HCT116 (cell line): Measurements from ENCODE around the gene GPC4. TPM values are rescaled to one million over a fixed set of nuclear protein-coding genes. Genes with fewer than 3 reads are reported as not detected.

ENCODE experiments used
- ATAC-seq: fragments of 200-7000 bp; cut with Tn5 transposase; 2 replicates; pipeline ENCODE4 v1.9.1; 2020; ENCODE audit warnings: mild to moderate bottlenecking, moderate library complexity
- BruUV-seq: library from RNA; stranded (reverse); fragments of 400-500 nt; replicated peaks from 2 replicates; lab custom pipeline; 2021; lab: Mats Ljungman, UMichigan
- CTCF ChIA-PET: fragments of 300-600 bp; sonication (Branson Sonifier 250); formaldehyde crosslinking; loops from one replicate; lab custom pipeline; 2021; ENCODE audit warnings: antibody characterized with exemption; lab: Charles Lee
- POLR2A ChIA-PET: fragments of 300-600, 350-600 bp; sonication (Branson Sonifier 250); formaldehyde crosslinking; loops from one replicate; lab custom pipeline; 2021; ENCODE audit warnings: antibody characterized with exemption; lab: Charles Lee
- RAD21 ChIA-PET, 2 experiments: fragments of 300-600 bp; sonication (Branson Sonifier 250); formaldehyde crosslinking; loops; one replicate each; lab custom pipeline; 2023; ENCODE audit warnings: low total read pairs in 2 of 2; ENCODE audit not compliant: uncharacterized antibody in 2 of 2, unreplicated experiment in 2 of 2, low non-redundant PET in 1 of 2; lab: Charles Lee
- DNase-seq: peaks from one replicate; pipeline ENCODE4 v3.0.0-alpha.2; 2010; ENCODE audit warnings: low read depth, low spot score
- H2AFZ ChIP-seq: fragments of 200-600 bp; shearing (Covaris generic), sonication (generic); 2 replicates; pipeline ENCODE4 v1.6.1; 2017; ENCODE audit warnings: low read depth, mixed run types, mixed read lengths, antibody characterized with exemption, low read length; ENCODE audit not compliant: poor library complexity, severe bottlenecking
- H3K27ac ChIP-seq: 2 replicates; pipeline ENCODE4 v1.5.1; 2012; ENCODE audit warnings: low read depth, low read length
- H3K27me3 ChIP-seq: fragments of 200-600 bp; sonication (generic); 2 replicates; pipeline ENCODE4 v1.6.1; 2016; ENCODE audit warnings: mixed run types, low read length, mixed read lengths; ENCODE audit not compliant: insufficient read depth
- H3K36me3 ChIP-seq, 2 experiments: fragments of 200-500 bp in 1 of 2; fragments of 200-600 bp in 1 of 2; sonication (Bioruptor generic) in 1 of 2; sonication (generic) in 1 of 2; 2 replicates each; pipeline versions ENCODE4 v1.5.1 to v1.6.1; 2014 to 2016; ENCODE audit warnings: low read length in 2 of 2, inconsistent platforms in 1 of 2, mixed read lengths in 1 of 2, mixed run types in 1 of 2; ENCODE audit not compliant: insufficient read depth in 2 of 2, control insufficient read depth in 1 of 2
- H3K4me1 ChIP-seq, 2 experiments: fragments of 200-600 bp in 1 of 2; sonication (generic) in 1 of 2; 2 replicates each; pipeline versions ENCODE4 v1.5.1 to v1.6.1; 2012 to 2017; ENCODE audit warnings: low read length in 2 of 2, inconsistent platforms in 1 of 2, mild to moderate bottlenecking in 1 of 2, mixed read lengths in 1 of 2, mixed run types in 1 of 2, moderate library complexity in 1 of 2; ENCODE audit not compliant: insufficient read depth in 2 of 2, control insufficient read depth in 1 of 2
- H3K4me2 ChIP-seq: fragments of 200-600 bp; sonication (generic); 2 replicates; pipeline ENCODE4 v1.6.1; 2017; ENCODE audit warnings: mixed run types, low read length, mixed read lengths
- H3K4me3 ChIP-seq, 2 experiments: fragments of 200-600 bp in 1 of 2; sonication (generic) in 1 of 2; replicated peaks in 1 of 2; 2 replicates each; pipeline ENCODE4 v1.5.1; 2011 to 2016; ENCODE audit warnings: low read length in 2 of 2, control low read depth in 1 of 2, low read depth in 1 of 2, mild to moderate bottlenecking in 1 of 2, mixed read lengths in 1 of 2, mixed run types in 1 of 2
- H3K79me2 ChIP-seq: fragments of 200-600 bp; sonication (generic); 2 replicates; pipeline ENCODE4 v1.6.1; 2017; ENCODE audit warnings: mild to moderate bottlenecking, mixed run types, low read length, moderate library complexity, mixed read lengths; ENCODE audit not compliant: insufficient read depth
- H3K9ac ChIP-seq: fragments of 200-600 bp; sonication (generic); 2 replicates; pipeline ENCODE4 v1.6.1; 2016; ENCODE audit warnings: low read length, mixed read lengths
- H3K9me2 ChIP-seq: fragments of 200-600 bp; sonication (generic), shearing (Covaris generic); 2 replicates; pipeline ENCODE4 v1.6.1; 2017; ENCODE audit warnings: mixed run types, mild to moderate bottlenecking, moderate library complexity; ENCODE audit not compliant: insufficient read depth
- H3K9me3 ChIP-seq, 2 experiments: fragments of 200-500 bp in 1 of 2; fragments of 200-600 bp in 1 of 2; sonication (Bioruptor generic) in 1 of 2; sonication (generic) in 1 of 2; 2 replicates each; pipeline ENCODE4 v1.6.1; 2014 to 2017; ENCODE audit warnings: low read length in 2 of 2, mixed read lengths in 2 of 2, inconsistent platforms in 1 of 2, low read depth in 1 of 2, mild to moderate bottlenecking in 1 of 2, mixed run types in 1 of 2, moderate library complexity in 1 of 2; ENCODE audit not compliant: control insufficient read depth in 1 of 2, insufficient read depth in 1 of 2
- H4K20me1 ChIP-seq: fragments of 200-600 bp; sonication (generic), shearing (Covaris generic); 2 replicates; pipeline ENCODE4 v1.6.1; 2017; ENCODE audit warnings: mixed run types, mild to moderate bottlenecking, moderate library complexity; ENCODE audit not compliant: insufficient read depth
- ATF3 ChIP-seq: IDR thresholded peaks from 2 replicates; pipeline ENCODE4 v1.6.1; 2012
- CEBPB ChIP-seq: IDR thresholded peaks from 2 replicates; pipeline ENCODE4 v1.6.1; 2012; ENCODE audit warnings: low read depth
- ELF1 ChIP-seq: IDR thresholded peaks from 2 replicates; pipeline ENCODE4 v1.6.1; 2012; ENCODE audit warnings: low read depth, borderline replicate concordance
- EZH2 ChIP-seq: fragments of 200-600 bp; sonication (generic); IDR thresholded peaks from 2 replicates; pipeline ENCODE4 v1.6.1; 2017; ENCODE audit warnings: antibody characterized with exemption, mixed run types
- FOSL1 ChIP-seq: IDR thresholded peaks from 2 replicates; pipeline ENCODE4 v1.6.1; 2012; ENCODE audit warnings: low read depth
- POLR2A ChIP-seq: IDR thresholded peaks from 2 replicates; pipeline ENCODE4 v1.7.0; 2011; ENCODE audit warnings: borderline replicate concordance; ENCODE audit not compliant: insufficient read depth, insufficient read length; ENCODE audit errors: extremely low read depth
- RAD21 ChIP-seq: IDR thresholded peaks from 2 replicates; pipeline ENCODE4 v1.6.1; 2012; ENCODE audit warnings: low read depth, mild to moderate bottlenecking
- REST ChIP-seq: IDR thresholded peaks from 2 replicates; pipeline ENCODE4 v1.6.1; 2012; ENCODE audit warnings: low read depth
- SRF ChIP-seq: IDR thresholded peaks from 2 replicates; pipeline ENCODE4 v1.6.1; 2012; ENCODE audit warnings: low read depth
- TCF7L2 ChIP-seq: IDR thresholded peaks from 2 replicates; pipeline ENCODE4 v1.7.0; 2011; ENCODE audit warnings: borderline replicate concordance, inconsistent platforms; ENCODE audit not compliant: insufficient read depth, insufficient read length; ENCODE audit errors: extremely low read depth
- YY1 ChIP-seq: IDR thresholded peaks from 2 replicates; pipeline ENCODE4 v1.6.1; 2011; ENCODE audit warnings: low read length, low read depth, moderate library complexity, mild to moderate bottlenecking; ENCODE audit not compliant: insufficient replicate concordance; ENCODE audit errors: extremely low read depth
- intact Hi-C: fragments of 100-400 bp; cut with micrococcal nuclease; formaldehyde crosslinking; loops from 2 replicates; pipeline ENCODE4 v1.10.0; 2022
- total RNA-seq: library from RNA; stranded (reverse); gene quantifications from one replicate; pipeline ENCODE4 v1.2.1, GENCODE V29; 2021; ENCODE audit not compliant: unreplicated experiment

GPC4 gene
- total RNA-seq, 1 experiment from 2014 or later, result 9.7 TPM

GRCh38 chrX:133265331-133265730 is 150.0 kb downstream of the GPC4 start:
- Histone ChIP-seq H3K27me3 (no peaks in the 10 kb centered on the region), H3K9me2 (no peaks in the 10 kb centered on the region), H3K27ac (no peak overlapping the region), H3K9ac (no peak overlapping the region), H3K36me3 (no peaks in the 10 kb centered on the region), H3K79me2 (no peaks in the 10 kb centered on the region), H3K4me2 (no peak overlapping the region), H3K4me3 (no peak overlapping the region), H3K4me1 (no peaks in the 10 kb centered on the region), H2AFZ (no peak overlapping the region), H3K9me3 (no peaks in the 10 kb centered on the region), H4K20me1 (no peaks in the 10 kb centered on the region)
- no TSS peak for BruUV-seq
- RAD21 ChIA-PET, result no interaction called here
- DNase-seq (no peak), ATAC-seq (no peak)
- CTCF ChIA-PET, result no interaction called here
- POLR2A ChIA-PET, result no interaction called here
- TF ChIP-seq SRF (no peak), FOSL1 (no peak), YY1 (no peak), RAD21 (no peak), EZH2 (no peak), CEBPB (no peak), ATF3 (no peak), REST (no peak), POLR2A (no peak), TCF7L2 (no peak), ELF1 (no peak)
- intact Hi-C loops, result no loop called here
